HG03045 (cell line): ENCODE data around the gene PDSS2.
A peak's percentile ranks its signal among the peaks of the same experiment; 100 is the strongest.
"Not testable (repeated sequence)": the region's sequence is repeated elsewhere in the genome, so short reads cannot be mapped to it uniquely, and the experiment has no call there.

Experiments
- ATAC-seq: cut with Tn5 transposase; IDR thresholded peaks from one replicate; pipeline ENCODE4 v1.9.1; 2021; ENCODE audit warnings: mild to moderate bottlenecking, moderate library complexity; ENCODE audit not compliant: unreplicated experiment

The PDSS2 gene

DNA sequence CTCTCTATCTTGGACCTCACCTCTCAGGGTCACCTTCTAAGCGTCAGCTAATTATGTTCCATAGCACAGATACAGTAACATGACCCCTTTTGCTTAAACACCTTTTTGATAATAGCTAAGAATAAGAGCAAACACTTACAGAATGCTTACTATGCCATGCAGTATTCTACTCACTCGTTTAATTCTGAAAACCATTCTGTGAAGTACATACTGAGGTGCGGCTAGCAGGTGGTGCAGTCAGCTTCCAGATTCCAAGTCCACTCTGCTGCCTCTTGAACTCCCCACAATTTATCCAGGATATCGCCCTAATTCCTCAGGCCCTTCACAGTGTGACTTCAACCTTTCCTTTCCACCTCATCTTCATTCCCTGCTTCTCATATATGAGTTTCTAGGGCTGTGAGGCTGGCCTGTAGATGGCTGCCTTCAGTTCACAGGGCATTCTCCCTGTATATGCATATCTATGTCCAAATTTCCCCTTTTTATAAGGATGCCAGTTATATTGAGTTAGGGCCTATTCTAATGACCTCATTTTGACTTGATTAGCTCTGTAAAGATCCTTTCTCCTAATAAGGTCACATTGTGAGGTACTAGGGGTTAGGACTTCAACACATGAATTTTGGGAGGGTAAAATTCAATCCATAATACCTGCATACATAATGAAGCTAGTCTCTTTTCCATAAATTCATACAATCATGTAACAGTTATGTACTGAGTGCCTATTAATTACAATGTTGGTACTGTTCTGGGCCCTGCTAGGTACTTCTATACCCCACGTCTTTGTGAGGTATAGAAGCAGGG lies 130.1 kb downstream of the PDSS2 start:
- ATAC-seq = no peak

DNA sequence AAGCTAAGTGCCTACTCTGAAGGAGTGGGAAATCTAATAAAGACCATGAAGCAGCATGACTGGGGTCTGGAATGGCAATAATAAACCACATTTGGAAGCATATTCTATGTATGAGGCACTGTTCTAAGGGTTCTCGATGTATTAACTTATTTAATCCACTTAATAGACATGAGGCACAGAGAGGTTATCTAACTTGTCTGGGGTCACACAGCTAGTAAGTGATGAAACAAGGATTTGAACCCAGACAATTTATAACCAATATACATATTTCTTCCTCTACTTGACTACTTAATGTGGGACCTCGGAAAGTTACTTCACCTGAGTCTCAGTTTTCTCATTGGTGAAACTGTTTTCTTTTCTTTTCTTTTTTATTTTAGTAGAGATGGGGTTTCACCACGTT lies 131.3 kb downstream of the PDSS2 start:
- ATAC-seq = no peak

- ATAC-seq = no peak
These were observed 136.1 kb downstream of the PDSS2 start for GRCh38 chr6:107323133-107323785.

DNA sequence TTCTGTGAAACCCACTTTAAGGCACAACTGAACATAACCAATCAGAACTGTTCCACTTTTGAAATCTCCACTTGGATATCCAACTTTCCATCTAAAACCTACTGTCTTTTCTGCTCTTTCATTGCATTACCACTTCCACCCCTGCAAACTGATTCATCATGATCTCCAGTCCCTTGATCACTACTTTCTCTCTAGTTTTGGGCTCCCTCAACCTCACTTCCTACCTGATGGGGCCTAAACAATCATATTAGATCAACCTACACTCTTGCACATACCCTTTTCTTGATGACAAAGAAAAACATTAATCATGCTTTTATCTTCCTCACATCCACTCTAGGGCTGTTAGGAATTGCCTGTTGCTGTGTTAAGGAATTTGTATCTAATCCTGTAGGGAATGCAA lies 137.6 kb downstream of the PDSS2 start:
- no peak for ATAC-seq

GRCh38 chr6:107319906-107320530 lies 139.3 kb downstream of the PDSS2 start:
- ATAC-seq = no peak

DNA sequence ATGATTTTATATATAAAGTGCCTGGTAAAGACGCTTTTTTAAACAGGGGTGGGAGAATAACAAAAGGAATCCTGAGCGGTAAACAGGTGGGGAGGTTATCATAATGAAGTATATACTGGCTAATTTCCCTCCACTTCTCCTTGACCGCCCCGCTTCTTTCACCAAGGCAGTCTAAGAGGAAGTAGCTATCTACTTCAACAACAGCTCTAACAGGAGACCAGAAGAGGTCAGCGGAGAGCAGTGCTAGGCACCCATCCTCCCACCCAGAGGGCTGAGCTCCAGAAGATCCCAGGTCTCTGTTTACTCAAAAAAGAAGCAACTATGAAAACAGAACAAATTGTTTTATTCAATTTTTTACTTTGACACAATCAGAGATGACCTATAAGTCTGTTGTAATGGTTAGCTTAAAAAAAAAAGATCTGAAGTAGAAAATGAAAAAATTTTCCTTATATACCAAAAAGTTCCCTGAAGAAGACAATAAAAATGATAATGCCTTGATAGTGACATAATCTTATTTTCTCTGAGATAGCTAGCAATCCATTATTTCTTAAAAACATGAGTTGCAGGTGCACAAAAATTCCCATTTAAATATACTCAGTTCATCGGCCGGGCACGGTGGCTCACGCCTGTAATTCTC lies 141.1 kb downstream of the PDSS2 start:
- ATAC-seq = peak; percentile 75

- ATAC-seq = no peak
These were observed 144.2 kb downstream of the PDSS2 start for GRCh38 chr6:107315114-107315513.

DNA sequence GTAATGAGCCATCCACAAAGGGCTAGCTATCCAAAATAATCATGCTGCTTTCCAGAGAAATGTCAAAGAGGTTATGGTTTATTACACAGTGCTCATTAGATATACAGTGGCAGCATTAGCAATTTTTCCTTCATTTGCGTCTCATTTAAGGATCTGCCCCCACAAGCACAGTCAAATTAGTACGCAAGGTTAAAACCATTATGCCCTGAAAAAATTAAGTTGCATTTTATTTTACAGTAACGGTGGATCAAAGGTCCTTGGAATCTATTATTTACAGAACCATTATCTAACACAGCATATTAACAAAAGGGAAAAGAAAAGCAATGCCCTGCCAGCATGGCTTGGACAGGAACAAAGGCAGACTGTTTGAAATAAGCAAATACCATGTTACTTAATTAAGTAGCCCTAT lies 144.8 kb downstream of the PDSS2 start:
- no peak for ATAC-seq

DNA sequence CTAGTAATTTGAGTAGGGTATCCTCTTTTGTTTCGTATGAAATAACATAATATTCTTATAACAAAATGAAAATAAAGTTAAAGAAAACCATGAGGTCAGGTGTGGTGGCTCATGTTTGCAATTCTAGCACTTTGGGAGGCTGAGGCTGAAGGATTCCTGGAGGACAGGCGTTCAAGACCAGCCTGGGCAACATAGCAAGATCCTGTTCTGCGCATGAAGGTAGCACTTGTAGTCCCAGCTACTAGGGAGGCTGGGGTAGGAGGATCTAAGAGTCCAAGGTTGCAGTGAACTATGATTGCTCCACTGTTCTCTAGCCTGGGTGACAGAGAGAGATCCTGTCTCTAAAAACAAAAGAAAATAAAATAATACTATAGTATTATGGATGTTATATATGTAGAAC lies 145.6 kb downstream of the PDSS2 start:
- no peak for ATAC-seq

DNA sequence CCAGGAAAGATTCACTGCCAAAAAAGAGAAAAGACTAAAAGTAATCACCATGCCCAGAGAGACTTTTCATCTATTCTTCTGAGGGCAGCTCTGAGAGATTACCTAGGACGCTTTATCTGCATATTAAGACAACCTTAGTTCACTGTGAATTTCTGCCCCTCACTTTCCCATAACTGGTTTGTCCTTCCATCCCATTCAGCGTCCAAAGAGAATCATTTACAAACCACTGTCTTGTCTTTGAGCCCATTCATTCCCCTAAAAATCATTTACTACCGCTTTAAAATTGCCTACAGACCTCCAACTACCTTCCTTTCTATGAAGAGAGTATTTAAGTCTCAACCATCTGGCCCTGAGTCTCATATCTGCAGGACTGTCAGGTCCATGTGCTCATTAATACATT lies 149.0 kb downstream of the PDSS2 start:
- no peak for ATAC-seq

DNA sequence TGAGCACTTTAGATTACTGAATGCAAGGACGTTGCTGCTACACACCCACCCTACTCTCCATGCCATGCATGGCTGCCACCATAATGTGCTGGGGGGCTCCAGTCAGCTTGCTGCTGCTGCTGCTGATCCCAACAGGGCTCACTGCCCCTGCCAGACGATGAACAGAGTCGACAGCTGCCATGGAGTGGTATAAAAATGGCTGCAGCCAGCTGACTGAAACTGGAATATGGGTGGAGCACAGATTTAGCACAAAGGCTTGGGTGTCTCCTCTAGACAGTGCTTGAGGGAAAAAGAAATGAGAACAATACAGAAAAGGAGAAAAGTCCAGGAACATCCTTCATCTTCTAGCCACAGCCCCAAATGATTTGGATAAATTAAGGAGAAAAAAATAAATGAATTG lies 150.7 kb downstream of the PDSS2 start:
- no peak for ATAC-seq

DNA sequence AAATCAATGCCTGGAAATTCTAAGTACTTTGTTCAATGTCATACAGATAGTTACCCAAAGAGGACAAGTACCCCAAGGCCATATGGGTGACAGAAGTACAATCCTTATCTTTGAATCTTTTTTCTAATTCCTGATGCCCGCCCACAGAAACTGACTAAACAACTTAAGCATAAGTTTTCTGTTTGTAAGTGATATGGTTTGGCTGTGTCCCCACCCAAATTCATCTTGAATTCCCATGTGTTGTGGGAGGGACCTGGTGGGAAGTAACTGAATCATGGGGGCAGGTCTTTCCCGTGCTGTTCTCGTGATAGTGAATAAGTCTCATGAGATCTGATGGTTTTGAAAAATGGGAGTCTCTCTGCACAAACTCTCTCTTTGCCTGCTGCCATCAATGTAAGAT lies 153.4 kb downstream of the PDSS2 start:
- ATAC-seq = not testable (repeated sequence)

GRCh38 chr6:107305391-107305790 lies 154.0 kb downstream of the PDSS2 start:
- no peak for ATAC-seq

- ATAC-seq = no peak
These were observed 154.8 kb downstream of the PDSS2 start for GRCh38 chr6:107304421-107305025.

DNA sequence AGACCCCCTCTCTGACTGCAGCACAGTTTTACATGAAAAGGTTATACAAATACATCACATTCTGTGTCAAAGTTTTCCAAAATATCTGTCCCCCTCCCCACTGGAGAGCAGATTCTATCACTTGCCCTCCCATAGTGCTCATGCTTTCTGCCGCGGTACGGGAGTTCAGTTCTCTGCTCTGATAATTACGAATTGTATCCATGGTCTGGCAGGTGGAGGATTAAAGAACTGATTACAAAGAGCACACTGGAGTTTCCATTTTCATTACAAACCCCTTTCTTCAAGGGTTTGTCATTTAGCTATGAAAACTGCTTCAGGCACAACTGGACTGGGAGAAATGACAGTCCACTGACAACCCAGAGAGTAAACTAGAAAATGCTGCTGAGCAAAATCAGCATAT lies 166.0 kb downstream of the PDSS2 start:
- no peak for ATAC-seq

DNA sequence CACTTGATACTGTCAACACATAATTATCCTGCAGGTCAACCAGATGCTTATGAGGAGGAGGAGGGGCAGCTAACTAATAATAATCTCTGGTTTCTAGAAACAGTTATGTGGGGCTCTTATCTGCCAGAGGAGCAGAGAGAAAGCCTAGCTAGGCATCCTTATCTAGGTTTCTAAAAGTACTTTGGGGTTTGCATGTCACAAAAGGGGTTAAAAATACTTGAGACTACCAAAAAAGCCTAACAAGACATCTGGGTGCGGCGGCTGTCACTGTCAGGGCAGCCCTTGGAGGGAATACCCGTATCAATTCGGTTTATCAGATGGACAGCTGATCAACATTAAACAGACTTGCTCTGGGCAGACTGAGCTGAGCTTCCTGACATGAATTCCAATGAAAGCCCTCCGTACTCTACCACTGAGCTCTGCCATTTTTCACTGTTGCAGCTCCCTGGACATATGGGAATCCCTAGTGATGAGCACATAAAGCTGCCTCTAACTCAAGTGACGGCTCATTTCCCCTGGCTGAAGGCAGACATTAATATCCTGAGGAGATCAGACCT lies 166.6 kb downstream of the PDSS2 start:
- ATAC-seq = no peak

GRCh38 chr6:107290491-107290890 lies 168.9 kb downstream of the PDSS2 start:
- no peak for ATAC-seq

DNA sequence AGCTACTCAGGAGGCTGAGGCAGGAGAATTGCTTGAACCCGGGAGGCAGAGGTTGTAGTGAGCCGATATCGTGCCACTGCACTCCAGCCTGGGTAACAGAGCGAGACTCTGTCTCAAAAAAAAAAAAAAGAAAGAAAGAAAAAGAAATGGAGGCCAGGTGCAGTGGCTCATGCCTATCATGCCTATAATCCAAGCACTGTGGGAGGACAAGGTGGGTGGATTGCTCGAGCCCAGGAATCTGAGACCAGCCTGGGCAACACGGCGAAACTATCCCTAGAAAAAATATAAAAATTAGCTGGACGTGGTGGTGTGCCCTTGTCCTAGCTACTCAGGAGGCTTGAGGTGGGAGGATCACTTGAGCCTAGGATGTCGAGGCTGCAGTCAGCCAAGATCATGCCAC lies 170.1 kb downstream of the PDSS2 start:
- not testable (repeated sequence) for ATAC-seq

- not testable (repeated sequence) for ATAC-seq
These were observed 173.7 kb downstream of the PDSS2 start for GRCh38 chr6:107285683-107286082.

DNA sequence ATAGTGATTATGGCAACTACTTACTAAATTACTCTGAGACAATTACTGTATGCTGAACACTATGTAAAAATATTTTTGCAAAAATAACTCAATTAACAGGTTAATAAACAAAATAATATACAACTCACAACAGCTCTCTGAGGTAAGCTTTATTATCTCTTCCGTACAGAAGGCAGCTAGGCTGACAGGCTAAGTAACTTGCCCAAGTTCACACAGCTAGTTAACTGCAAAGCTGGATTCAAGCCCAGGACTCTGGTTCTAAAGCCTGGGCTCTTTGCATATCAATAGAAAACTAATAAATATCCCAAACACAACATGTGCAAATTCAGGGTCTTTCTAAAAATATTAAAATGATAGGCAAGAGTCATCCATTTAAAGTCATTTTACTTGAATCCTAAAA lies 174.6 kb downstream of the PDSS2 start:
- no peak for ATAC-seq

GRCh38 chr6:107280791-107281190 lies 178.6 kb downstream of the PDSS2 start:
- no peak for ATAC-seq
